Mesenteric fat pad (tissue), 1 donor: ENCODE results near the gene CELF4. TPM values are rescaled to one million over a fixed set of nuclear protein-coding genes. Genes with fewer than 3 reads are reported as not detected.

ENCODE experiments used
- DNase-seq: peaks from one replicate; pipeline ENCODE4 v3.0.0-alpha.2; 2020; ENCODE audit warnings: low spot score
- total RNA-seq: library from RNA; stranded (reverse); fragmentation: NEBNext Ultra II Directional; extraction: Animal tissue kit (Norgen Biotek cat#: 25700); gene quantifications from one replicate; pipeline ENCODE4 v1.2.1, GENCODE V29; 2021
- donor health status: DM: yes; HTN: yes; CAD: no.

CELF4 gene
- total RNA-seq, 1 donor from 2014 or later, result 0.39 TPM

- no peak for DNase-seq
Measured at GRCh38 chr18:37422596-37422995, 143.0 kb downstream of the CELF4 start.

GRCh38 chr18:37422116-37422515 is 143.5 kb downstream of the CELF4 start:
- DNase-seq, result no peak

- DNase-seq, result no peak
Measured at GRCh38 chr18:37421341-37422077, 144.1 kb downstream of the CELF4 start.

GRCh38 chr18:37420315-37420880 is 145.2 kb downstream of the CELF4 start:
- DNase-seq, result no peak

GRCh38 chr18:37419866-37420265 is 145.7 kb downstream of the CELF4 start:
- DNase-seq, result no peak

GRCh38 chr18:37419315-37419714 is 146.3 kb downstream of the CELF4 start:
- no peak for DNase-seq

GRCh38 chr18:37414816-37415215 is 150.8 kb downstream of the CELF4 start:
- DNase-seq, result no peak

- DNase-seq, result no peak
Measured at GRCh38 chr18:37412829-37413228, 152.8 kb downstream of the CELF4 start.

GRCh38 chr18:37412333-37412732 is 153.3 kb downstream of the CELF4 start:
- no peak for DNase-seq

- no peak for DNase-seq
Measured at GRCh38 chr18:37409878-37410277, 155.7 kb downstream of the CELF4 start.

GRCh38 chr18:37408676-37409265 is 156.8 kb downstream of the CELF4 start:
- no peak for DNase-seq

- no peak for DNase-seq
Measured at GRCh38 chr18:37407571-37407970, 158.0 kb downstream of the CELF4 start.

GRCh38 chr18:37405772-37406171 is 159.8 kb downstream of the CELF4 start:
- DNase-seq, result no peak

- no peak for DNase-seq
Measured at GRCh38 chr18:37405229-37405628, 160.4 kb downstream of the CELF4 start.

GRCh38 chr18:37403788-37404187 is 161.8 kb downstream of the CELF4 start:
- no peak for DNase-seq

GRCh38 chr18:37403100-37403781 is 162.4 kb downstream of the CELF4 start:
- DNase-seq, result no peak

- DNase-seq, result no peak
Measured at GRCh38 chr18:37402735-37403099, 162.9 kb downstream of the CELF4 start.

GRCh38 chr18:37400802-37401201 is 164.8 kb downstream of the CELF4 start:
- DNase-seq, result no peak

- no peak for DNase-seq
Measured at GRCh38 chr18:37398248-37398920, 167.2 kb downstream of the CELF4 start.

- no peak for DNase-seq
Measured at GRCh38 chr18:37397814-37398213, 167.8 kb downstream of the CELF4 start.

- no peak for DNase-seq
Measured at GRCh38 chr18:37396971-37397720, 168.5 kb downstream of the CELF4 start.
